A549 treated with CpdA at 1 μM for 4 hours (cell line): Measurements from ENCODE around the gene ANXA8. TPM values are rescaled to one million over a fixed set of nuclear protein-coding genes. Genes with fewer than 3 reads are reported as not detected.

Experiments
- total RNA-seq: library from RNA; stranded (reverse); fragments of 200-300 nt; extraction: Qiagen RNA extraction; gene quantifications from 5 replicates; pipeline ENCODE4 v1.2.3, GENCODE V29; 2022; ENCODE audit warnings: low read depth

The ANXA8 gene, protein sequence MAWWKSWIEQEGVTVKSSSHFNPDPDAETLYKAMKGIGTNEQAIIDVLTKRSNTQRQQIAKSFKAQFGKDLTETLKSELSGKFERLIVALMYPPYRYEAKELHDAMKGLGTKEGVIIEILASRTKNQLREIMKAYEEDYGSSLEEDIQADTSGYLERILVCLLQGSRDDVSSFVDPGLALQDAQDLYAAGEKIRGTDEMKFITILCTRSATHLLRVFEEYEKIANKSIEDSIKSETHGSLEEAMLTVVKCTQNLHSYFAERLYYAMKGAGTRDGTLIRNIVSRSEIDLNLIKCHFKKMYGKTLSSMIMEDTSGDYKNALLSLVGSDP
- total RNA-seq = 24.8 to 35.3 TPM (median 28.1 TPM) in 5 replicates

DNA sequence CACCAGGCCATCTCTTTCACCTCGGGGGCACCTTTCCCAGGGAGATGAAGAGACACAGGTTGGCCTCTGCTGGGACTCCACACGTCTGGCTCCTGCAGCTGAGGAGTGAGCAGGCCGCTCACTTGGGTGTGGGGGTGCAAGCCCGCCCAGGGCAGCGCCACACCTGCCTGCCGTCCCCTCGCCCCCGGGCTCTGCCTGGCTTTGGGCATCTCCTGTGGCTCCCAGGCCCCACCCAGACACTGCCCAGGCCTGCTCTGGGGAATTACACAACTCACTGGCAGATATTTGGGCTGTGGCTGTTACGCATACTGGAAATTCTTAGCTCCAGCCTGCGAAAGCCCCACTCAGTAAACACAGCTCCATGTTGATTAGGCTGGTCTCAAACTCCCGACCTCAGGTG lies at the start of gene ANXA8:
Gene ANXA8, minus strand, starts transcription at position 193 of the 400 bp plus-strand sequence. Its CDS starts 182 bp downstream, at position 11.

DNA sequence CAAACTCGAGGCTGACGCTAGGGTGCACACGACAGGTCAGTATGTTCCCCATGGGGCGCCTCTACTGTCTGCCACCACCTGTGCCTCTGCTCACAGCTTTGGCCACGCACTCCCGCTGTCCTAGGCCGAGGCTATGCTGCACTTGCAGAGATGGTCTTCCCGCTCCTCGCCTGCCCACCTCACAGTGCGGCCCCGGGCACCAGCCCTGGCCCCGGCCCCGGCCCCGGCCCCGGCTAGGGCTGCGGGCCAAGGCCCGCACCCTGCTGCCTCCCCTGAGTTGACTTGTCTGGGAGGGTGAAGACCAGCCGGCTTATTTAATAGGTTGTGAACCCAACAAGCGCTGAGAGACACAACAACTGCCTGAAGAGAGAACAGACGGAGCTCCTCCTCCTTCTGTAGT lies 39.6 kb upstream of the ANXA8 start, which contains the start of gene AGAP9:
Gene AGAP9, minus strand, starts transcription at position 164 of the 400 bp plus-strand sequence. Its CDS starts 112 bp downstream, at position 52.

DNA sequence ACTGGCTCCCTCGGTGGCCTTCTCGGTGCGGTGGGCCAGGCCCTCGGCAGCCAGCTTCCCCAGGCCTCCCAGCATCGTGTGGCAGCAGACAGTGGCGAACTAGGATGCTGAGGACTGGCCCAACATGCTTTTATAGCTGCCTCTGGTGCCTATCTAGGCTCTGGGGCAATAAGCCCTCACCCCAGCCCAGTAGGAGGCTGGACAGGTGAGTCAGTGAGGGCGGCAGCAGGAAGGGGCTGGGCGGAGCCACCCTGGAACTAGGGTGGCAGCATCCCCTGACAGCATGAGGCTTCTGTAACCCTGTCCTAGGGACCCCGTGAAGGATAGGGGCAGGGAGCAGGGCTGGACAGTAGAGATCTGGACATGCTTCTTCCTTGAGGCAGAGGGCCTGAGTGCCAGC lies 7.7 kb upstream of the ANXA8 start, which contains the start of gene FAM25G:
Gene FAM25G, minus strand, starts transcription at position 101 of the 400 bp plus-strand sequence. Its CDS starts 26 bp downstream, at position 75.

Other genes starting within 250 kb of the ANXA8 start
- 0.06 to 0.17 TPM (median 0.13 TPM) in 5 replicates for gene GDF10, start 183.9 kb downstream of the ANXA8 start, total RNA-seq
- gene GDF2, start 161.7 kb downstream of the ANXA8 start, total RNA-seq = not detected in 5 replicates
- not detected in 5 replicates for gene RBP3, start 135.8 kb downstream of the ANXA8 start, total RNA-seq
- 9.1 to 13.4 TPM (median 13.1 TPM) in 5 replicates for gene ZNF488, start 99.8 kb downstream of the ANXA8 start, total RNA-seq
- 1.1 to 2.6 TPM (median 1.4 TPM) in 4 of 5 replicates, not detected in the other for gene FAM25G, start 7.6 kb upstream of the ANXA8 start, total RNA-seq
- 7.7 to 11.5 TPM (median 9.2 TPM) in 5 replicates for gene AGAP9, start 39.5 kb upstream of the ANXA8 start, total RNA-seq